Measurements from ENCODE around the gene PAH.
"Not testable (repeated sequence)": the region's sequence is repeated elsewhere in the genome, so short reads cannot be mapped to it uniquely, and the experiment has no call there.

The PAH gene

GRCh38 chr12:102849722-102850447, 67.2 kb downstream of the PAH start:
- no peak for DNase-seq (ENCODE audit: low read depth)
- no peak overlapping the region for H3K4me3 ChIP-seq (ENCODE audit: low read depth, low read length)
- no peak for TF ChIP-seq CTCF (conservative IDR thresholded peaks at IDR 0.05; ENCODE audit: low read depth, low read length)

GRCh38 chr12:102848832-102849231, 68.2 kb downstream of the PAH start:
- H3K4me3 ChIP-seq (ENCODE audit: low read depth, low read length): no peak overlapping the region
- DNase-seq (ENCODE audit: low read depth): no peak
- TF ChIP-seq CTCF (conservative IDR thresholded peaks at IDR 0.05; ENCODE audit: low read depth, low read length): no peak

DNA sequence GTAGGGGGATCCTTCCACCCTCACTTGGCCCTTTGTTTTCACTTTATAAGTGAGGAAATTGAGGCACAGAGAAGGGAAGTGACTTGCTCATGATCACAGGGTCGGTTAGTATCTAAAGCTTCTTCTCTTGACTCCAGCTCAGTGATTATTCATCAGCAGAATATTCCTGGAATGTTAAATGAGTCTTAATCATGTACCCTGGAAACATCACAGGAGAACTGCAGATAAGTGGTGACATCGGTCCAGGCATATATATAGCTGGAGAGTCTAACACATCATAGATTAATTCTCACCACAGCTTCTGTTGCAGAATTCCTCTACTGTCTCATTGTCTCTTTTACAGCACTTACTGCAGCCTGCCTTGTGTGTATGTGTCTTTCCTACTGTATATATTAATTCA, 69.9 kb downstream of the PAH start:
- no peak overlapping the region for H3K4me3 ChIP-seq (ENCODE audit: low read depth, low read length)
- no peak for DNase-seq (ENCODE audit: low read depth)
- TF ChIP-seq CTCF (conservative IDR thresholded peaks at IDR 0.05; ENCODE audit: low read depth, low read length): no peak

- DNase-seq (ENCODE audit: low read depth): peak; percentile 9
- no peak for TF ChIP-seq CTCF (conservative IDR thresholded peaks at IDR 0.05; ENCODE audit: low read depth, low read length)
- no peak overlapping the region for H3K4me3 ChIP-seq (ENCODE audit: low read depth, low read length)
Measured at GRCh38 chr12:102833687-102834441, 83.2 kb downstream of the PAH start.

DNA sequence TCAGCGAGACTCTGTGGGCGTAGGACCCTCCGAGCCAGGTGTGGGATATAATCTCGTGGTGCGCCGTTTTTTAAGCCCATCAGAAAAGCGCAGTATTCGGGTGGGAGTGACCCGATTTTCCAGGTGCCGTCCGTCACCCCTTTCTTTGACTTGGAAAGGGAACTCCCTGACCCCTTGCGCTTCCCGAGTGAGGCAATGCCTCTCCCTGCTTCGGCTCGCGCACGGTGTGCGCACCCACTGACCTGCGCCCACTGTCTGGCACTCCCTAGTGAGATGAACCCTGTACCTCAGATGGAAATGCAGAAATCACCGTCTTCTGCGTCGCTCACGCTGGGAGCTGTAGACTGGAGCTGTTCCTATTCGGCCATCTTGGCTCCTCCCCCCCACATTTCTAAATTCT, 84.2 kb downstream of the PAH start:
- DNase-seq (ENCODE audit: low read depth); H3K4me3 ChIP-seq (ENCODE audit: low read depth, low read length): not testable (repeated sequence)

GRCh38 chr12:102824218-102824835, 92.7 kb downstream of the PAH start:
- H3K4me3 ChIP-seq (ENCODE audit: low read depth, low read length): no peak overlapping the region
- DNase-seq (ENCODE audit: low read depth): peak; percentile 30

More at GRCh38 chr12:102824218-102824835, 92.7 kb downstream of the PAH start:
- no peak for TF ChIP-seq CTCF (conservative IDR thresholded peaks at IDR 0.05; ENCODE audit: low read depth, low read length)
